ENCODE data around the gene GRHL1. TPM values are rescaled to one million over a fixed set of nuclear protein-coding genes. Genes with fewer than 3 reads are reported as not detected.

Gene GRHL1
- total and polyA plus RNA-seq, 8 donors: 0.95 to 5.3 (median 2.1) TPM

DNA sequence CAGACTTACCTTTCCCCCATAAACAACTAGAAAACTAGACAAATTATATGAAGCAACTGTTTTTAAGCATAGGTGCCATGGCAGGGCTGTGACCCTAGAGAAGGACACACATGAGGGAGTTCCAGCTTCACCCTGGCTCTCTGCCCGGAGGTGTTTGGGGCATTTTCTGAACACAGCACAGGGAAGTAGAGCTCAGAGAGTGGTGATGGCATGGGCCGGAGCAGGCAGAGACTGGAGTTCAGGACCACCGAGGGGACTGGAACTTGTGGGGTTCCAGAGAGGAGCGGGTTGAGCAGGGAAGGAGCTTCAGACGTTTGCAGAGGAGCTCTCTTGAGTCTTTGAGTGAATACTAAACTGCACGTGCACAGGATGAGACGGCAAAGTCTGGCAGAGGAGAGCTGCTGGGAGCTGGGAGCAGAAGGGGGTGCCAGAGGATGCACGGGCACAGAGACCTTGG, 65.3 kb downstream of the GRHL1 start:
- Histone ChIP-seq H3K4me1 (peaks cover 0 to 6% (median 4%) of the 10 kb centered on the region in 3 donors), H3K4me3 (no peak overlapping the region), H3K27me3 (no peaks in the 10 kb centered on the region), H3K36me3 (no peaks in the 10 kb centered on the region), H3K27ac (no peak overlapping the region), H3K9me3 (no peaks in the 10 kb centered on the region)
- ATAC-seq (no peak), FAIRE-seq (no peak), DNase-seq (peak in 1 of 6 donors; percentile 37)
- intact Hi-C loops (cut with DNase I): no loop called here
- TF ChIP-seq, protein P1, sequence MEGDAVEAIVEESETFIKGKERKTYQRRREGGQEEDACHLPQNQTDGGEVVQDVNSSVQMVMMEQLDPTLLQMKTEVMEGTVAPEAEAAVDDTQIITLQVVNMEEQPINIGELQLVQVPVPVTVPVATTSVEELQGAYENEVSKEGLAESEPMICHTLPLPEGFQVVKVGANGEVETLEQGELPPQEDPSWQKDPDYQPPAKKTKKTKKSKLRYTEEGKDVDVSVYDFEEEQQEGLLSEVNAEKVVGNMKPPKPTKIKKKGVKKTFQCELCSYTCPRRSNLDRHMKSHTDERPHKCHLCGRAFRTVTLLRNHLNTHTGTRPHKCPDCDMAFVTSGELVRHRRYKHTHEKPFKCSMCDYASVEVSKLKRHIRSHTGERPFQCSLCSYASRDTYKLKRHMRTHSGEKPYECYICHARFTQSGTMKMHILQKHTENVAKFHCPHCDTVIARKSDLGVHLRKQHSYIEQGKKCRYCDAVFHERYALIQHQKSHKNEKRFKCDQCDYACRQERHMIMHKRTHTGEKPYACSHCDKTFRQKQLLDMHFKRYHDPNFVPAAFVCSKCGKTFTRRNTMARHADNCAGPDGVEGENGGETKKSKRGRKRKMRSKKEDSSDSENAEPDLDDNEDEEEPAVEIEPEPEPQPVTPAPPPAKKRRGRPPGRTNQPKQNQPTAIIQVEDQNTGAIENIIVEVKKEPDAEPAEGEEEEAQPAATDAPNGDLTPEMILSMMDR (IDR thresholded peaks at IDR 0.05): no peak
- 87 to 92% methylated on average over 8 of the region's 8 CpGs for WGBS, 2 donors

DNA sequence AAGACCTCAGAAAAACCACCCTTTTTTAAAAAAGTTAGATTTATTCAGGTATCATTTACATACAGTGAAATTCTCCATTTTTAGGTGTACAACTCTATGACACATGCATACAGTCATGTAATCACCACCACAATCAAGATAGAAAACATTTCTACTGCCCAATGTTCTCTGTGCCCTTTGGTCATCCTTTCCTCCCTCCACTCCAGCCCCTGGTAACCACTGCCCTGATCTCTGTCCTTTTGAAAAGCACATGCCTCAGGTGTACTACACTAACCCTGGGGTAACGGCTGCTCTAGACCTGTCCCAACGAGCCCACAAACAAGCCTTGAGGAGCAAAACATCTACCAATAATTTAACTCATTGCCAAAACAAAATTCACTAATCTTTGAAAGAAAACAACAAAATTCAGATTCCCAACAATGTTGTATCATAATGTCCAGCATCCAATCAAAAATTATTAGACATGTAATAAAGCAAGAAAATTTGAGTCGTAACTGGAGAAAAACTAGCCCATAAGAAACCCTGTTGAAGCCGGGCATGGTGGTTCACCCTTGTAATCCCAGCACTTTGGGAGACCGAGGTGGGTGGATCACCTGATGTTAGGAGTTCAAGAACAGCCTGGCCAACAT, 65.9 kb downstream of the GRHL1 start:
- no peaks in the 10 kb centered on the region for H3K9me3 ChIP-seq
- no peak for ATAC-seq
- WGBS, 2 donors: 88 to 93% methylated on average over 5 of the region's 5 CpGs
- no peaks in the 10 kb centered on the region for H3K27me3 ChIP-seq
- TF ChIP-seq, protein P1 (IDR thresholded peaks at IDR 0.05): no peak
- intact Hi-C loops (cut with DNase I): no loop called here
- H3K36me3 ChIP-seq: no peaks in the 10 kb centered on the region
- no peak overlapping the region for H3K4me3 ChIP-seq
- no peak for FAIRE-seq
- DNase-seq: peak in 1 of 6 donors; percentile 4
- H3K27ac ChIP-seq: no peak overlapping the region
- peaks cover 0 to 6% (median 4%) of the 10 kb centered on the region in 3 donors for H3K4me1 ChIP-seq

DNA sequence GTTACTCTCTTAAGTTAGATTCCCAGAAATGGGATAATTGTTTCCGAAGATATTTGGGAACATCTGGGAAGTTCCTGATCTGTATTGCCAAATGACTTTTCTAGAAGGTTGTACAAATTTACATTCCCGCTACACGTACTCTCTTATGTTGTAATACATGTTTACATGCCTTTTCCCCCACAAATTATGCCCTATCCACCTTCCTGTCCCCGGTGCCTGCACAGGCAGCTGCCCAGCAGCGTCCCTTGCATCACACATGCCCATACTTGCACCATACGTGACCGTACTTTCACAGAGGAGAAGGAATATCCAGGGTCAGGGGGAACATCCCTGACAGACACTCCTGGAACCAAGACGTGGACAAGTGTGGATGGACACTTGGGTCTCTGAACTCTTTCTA, 67.7 kb downstream of the GRHL1 start:
- Histone ChIP-seq H3K27ac (no peak overlapping the region), H3K36me3 (no peaks in the 10 kb centered on the region), H3K4me3 (no peak overlapping the region), H3K9me3 (no peaks in the 10 kb centered on the region), H3K27me3 (no peaks in the 10 kb centered on the region), H3K4me1 (peaks cover 0 to 6% (median 4%) of the 10 kb centered on the region in 3 donors)
- WGBS, 2 donors: 64 to 68% methylated on average over 8 of the region's 8 CpGs
- intact Hi-C loops (cut with DNase I): no loop called here
- DNase-seq: peak in 1 of 6 donors; percentile 41
- ATAC-seq: peak in 3 of 4 donors; percentile 37 to 54 (median 50)
- FAIRE-seq: no peak
- TF ChIP-seq, protein P1 (IDR thresholded peaks at IDR 0.05): no peak

GRCh38 chr2:10019602-10020400, 68.3 kb downstream of the GRHL1 start:
- Histone ChIP-seq H3K9me3 (no peaks in the 10 kb centered on the region), H3K36me3 (no peaks in the 10 kb centered on the region), H3K4me3 (no peak overlapping the region), H3K27me3 (no peaks in the 10 kb centered on the region), H3K4me1 (peaks cover 0 to 6% (median 4%) of the 10 kb centered on the region in 3 donors), H3K27ac (no peak overlapping the region)
- DNase-seq (peak in 1 of 6 donors; percentile 48), ATAC-seq (no peak), FAIRE-seq (no peak)
- TF ChIP-seq, protein P1 (IDR thresholded peaks at IDR 0.05): no peak
- WGBS, 2 donors: 90 to 92% methylated on average over 27 of the region's 27 CpGs
- intact Hi-C loops (cut with DNase I): no loop called here

All from pancreas (tissue), 10 donors.